Prostate gland (tissue), 2 donors: ENCODE measurements around the gene CDC42BPB.

Experiments used
- CTCF ChIP-seq, 4 experiments: fragments of 200-600 bp in 2 of 4; fragments of 450-650 bp in 2 of 4; sonication (generic) in 2 of 4; IDR thresholded peaks; 1 replicate in 3 of 4; 2 replicates in 1 of 4; pipeline ENCODE4 v1.5.1; 2016 to 2019; ENCODE audit warnings: antibody characterized with exemption in 4 of 4, mild to moderate bottlenecking in 2 of 4, moderate library complexity in 2 of 4
- POLR2AphosphoS5 ChIP-seq: sonication (generic); formaldehyde crosslinking; IDR thresholded peaks from one replicate; pipeline ENCODE4 v1.6.1; 2017; ENCODE audit warnings: antibody characterized with exemption

GRCh38 chr14:103001226-103001625 lies 56.1 kb downstream of the CDC42BPB start:
- TF ChIP-seq CTCF (IDR thresholded peaks at IDR 0.05) (no peak), POLR2AphosphoS5 (no peak)
